ENCODE results near the gene ZNF205.

Gene ZNF205

GRCh38 chr16:3129137-3130131 is 17.0 kb downstream of the ZNF205 start:
- H3K4me3 ChIP-seq (ENCODE audit: severe bottlenecking), result peak overlapping the region; percentile 30
- H3K9me3 ChIP-seq (ENCODE audit: severe bottlenecking), result no peaks in the 10 kb centered on the region
- ATAC-seq (ENCODE audit: low read depth) (peak; percentile 57), DNase-seq (ENCODE audit: low spot score) (no peak)
- peak overlapping the region; percentile 19 for H3K27ac ChIP-seq (ENCODE audit: poor library complexity, severe bottlenecking)
- peaks cover 11% of the 10 kb centered on the region for H3K4me1 ChIP-seq (ENCODE audit: insufficient read depth, poor library complexity, severe bottlenecking)
- H3K27me3 ChIP-seq (ENCODE audit: insufficient read depth, poor library complexity, severe bottlenecking), result no peaks in the 10 kb centered on the region
- TF ChIP-seq CTCF (IDR thresholded peaks at IDR 0.05; ENCODE audit: poor library complexity, severe bottlenecking), result peak; percentile 96
- peaks cover 25% of the 10 kb centered on the region for H3K36me3 ChIP-seq (ENCODE audit: low read depth)

- Histone ChIP-seq H3K9me3 (ENCODE audit: severe bottlenecking) (no peaks in the 10 kb centered on the region), H3K36me3 (ENCODE audit: low read depth) (peaks cover 25% of the 10 kb centered on the region), H3K4me3 (ENCODE audit: severe bottlenecking) (no peak overlapping the region), H3K4me1 (ENCODE audit: insufficient read depth, poor library complexity, severe bottlenecking) (peaks cover 11% of the 10 kb centered on the region), H3K27ac (ENCODE audit: poor library complexity, severe bottlenecking) (no peak overlapping the region), H3K27me3 (ENCODE audit: insufficient read depth, poor library complexity, severe bottlenecking) (no peaks in the 10 kb centered on the region)
- peak; percentile 70 for TF ChIP-seq CTCF (IDR thresholded peaks at IDR 0.05; ENCODE audit: poor library complexity, severe bottlenecking)
- ATAC-seq (ENCODE audit: low read depth), result 0 out of 3 replicates have a peak, but pooled peaks have one; percentile 21
- DNase-seq (ENCODE audit: low spot score), result no peak
Measured at GRCh38 chr16:3131755-3132377, 19.5 kb downstream of the ZNF205 start.

GRCh38 chr16:3133844-3134243 is 21.5 kb downstream of the ZNF205 start:
- TF ChIP-seq CTCF (IDR thresholded peaks at IDR 0.05; ENCODE audit: poor library complexity, severe bottlenecking), result no peak
- Histone ChIP-seq H3K9me3 (ENCODE audit: severe bottlenecking) (no peaks in the 10 kb centered on the region), H3K27ac (ENCODE audit: poor library complexity, severe bottlenecking) (peak overlapping the region; percentile 44), H3K4me3 (ENCODE audit: severe bottlenecking) (peak overlapping the region; percentile 92), H3K36me3 (ENCODE audit: low read depth) (peaks cover 22% of the 10 kb centered on the region), H3K4me1 (ENCODE audit: insufficient read depth, poor library complexity, severe bottlenecking) (peaks cover 4% of the 10 kb centered on the region), H3K27me3 (ENCODE audit: insufficient read depth, poor library complexity, severe bottlenecking) (no peaks in the 10 kb centered on the region)
- DNase-seq (ENCODE audit: low spot score) (no peak), ATAC-seq (ENCODE audit: low read depth) (no peak)

- peaks cover 22% of the 10 kb centered on the region for H3K36me3 ChIP-seq (ENCODE audit: low read depth)
- DNase-seq (ENCODE audit: low spot score) (peak; percentile 96), ATAC-seq (ENCODE audit: low read depth) (peak; percentile 94)
- H3K9me3 ChIP-seq (ENCODE audit: severe bottlenecking), result no peaks in the 10 kb centered on the region
- no peaks in the 10 kb centered on the region for H3K27me3 ChIP-seq (ENCODE audit: insufficient read depth, poor library complexity, severe bottlenecking)
- H3K27ac ChIP-seq (ENCODE audit: poor library complexity, severe bottlenecking), result peak within 1 kb of the TSS; percentile 44
- no peak for TF ChIP-seq CTCF (IDR thresholded peaks at IDR 0.05; ENCODE audit: poor library complexity, severe bottlenecking)
- H3K4me1 ChIP-seq (ENCODE audit: insufficient read depth, poor library complexity, severe bottlenecking), result peaks cover 4% of the 10 kb centered on the region
- peak within 1 kb of the TSS; percentile 92 for H3K4me3 ChIP-seq (ENCODE audit: severe bottlenecking)
Measured at GRCh38 chr16:3134338-3135125, 22.1 kb downstream of the ZNF205 start, which contains the start of gene ZNF213. Gene ZNF213 (plus strand): TSS chr16:3135029. CDS start chr16:3137281, 2,252 bp downstream.

Data from RWPE2 (cell line).